Renal cortex interstitium (tissue), 11 donors: Measurements from ENCODE around the gene TYK2. TPM values are rescaled to one million over a fixed set of nuclear protein-coding genes. Genes with fewer than 3 reads are reported as not detected.
"Not testable (repeated sequence)": the region's sequence is repeated elsewhere in the genome, so short reads cannot be mapped to it uniquely, and the experiment has no call there.

Source experiments
- DNase-seq, 11 donors: peaks; one replicate each; pipeline ENCODE4 v3.0.0-alpha.2; 2013; ENCODE audit warnings: low read depth in 9 of 11, low spot score in 4 of 11; ENCODE audit errors: extremely low read depth in 1 of 11
- polyA plus RNA-seq, 3 donors: library from polyadenylated mRNA; unstranded; fragments of 120-200 nt; gene quantifications; one replicate each; pipeline ENCODE4 v1.2.1, GENCODE V29; 2013; ENCODE audit not compliant: insufficient read length in 3 of 3

TYK2 gene
- polyA plus RNA-seq, 3 donors, result 101 to 151 (median 123) TPM

DNA sequence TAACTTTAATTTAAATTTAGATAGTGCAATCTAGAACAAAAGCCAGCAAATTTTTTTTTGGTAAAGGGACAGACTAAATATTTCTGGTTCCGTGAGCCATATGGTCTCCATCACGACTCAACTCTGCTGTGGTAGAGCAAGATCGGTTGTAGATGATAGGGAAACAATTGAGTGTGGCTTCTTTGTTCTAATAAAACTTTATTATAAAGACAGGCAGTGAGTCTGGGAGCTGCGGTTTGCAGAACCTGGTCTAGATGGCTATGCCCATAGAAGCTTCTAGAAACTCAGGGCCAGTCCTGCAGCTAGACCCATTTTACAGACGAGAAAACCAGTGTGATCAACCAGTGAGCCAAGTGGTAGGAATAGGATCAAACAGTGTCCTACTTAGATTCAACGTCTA lies 11.7 kb upstream of the TYK2 start:
- no peak for DNase-seq

DNA sequence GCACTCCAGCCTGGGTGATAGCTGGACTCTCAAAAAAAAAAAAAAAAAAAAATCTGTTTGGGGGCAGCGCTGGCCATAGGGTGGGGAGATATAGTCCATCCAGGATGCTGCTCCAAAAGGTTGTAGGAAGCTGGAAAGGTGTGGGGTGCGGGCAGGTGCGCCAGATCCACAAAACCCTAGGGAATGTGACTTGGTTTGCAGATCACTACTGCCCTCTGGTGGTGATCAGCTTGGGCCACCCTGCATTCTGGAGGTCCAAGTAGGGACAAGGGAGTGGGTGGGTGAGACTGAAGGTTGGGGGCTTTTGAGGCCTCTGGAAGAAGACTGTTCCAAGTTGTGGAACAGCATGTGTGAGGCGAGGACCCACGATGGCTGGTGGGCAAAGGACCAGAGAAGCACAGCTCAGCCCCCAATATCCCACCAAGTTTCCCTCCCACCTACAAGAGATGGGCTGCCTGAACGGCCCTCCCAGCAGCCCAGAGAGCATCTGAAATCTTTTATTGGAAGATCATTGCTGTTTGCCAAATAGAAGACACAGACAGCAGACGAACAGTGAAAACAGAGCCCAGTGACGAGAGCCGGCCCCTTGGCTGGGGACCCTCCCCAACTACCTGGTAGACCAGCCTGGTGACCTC lies 10.4 kb upstream of the TYK2 start:
- DNase-seq, result peak in 7 of 11 donors; percentile 38 to 63 (median 51)

DNA sequence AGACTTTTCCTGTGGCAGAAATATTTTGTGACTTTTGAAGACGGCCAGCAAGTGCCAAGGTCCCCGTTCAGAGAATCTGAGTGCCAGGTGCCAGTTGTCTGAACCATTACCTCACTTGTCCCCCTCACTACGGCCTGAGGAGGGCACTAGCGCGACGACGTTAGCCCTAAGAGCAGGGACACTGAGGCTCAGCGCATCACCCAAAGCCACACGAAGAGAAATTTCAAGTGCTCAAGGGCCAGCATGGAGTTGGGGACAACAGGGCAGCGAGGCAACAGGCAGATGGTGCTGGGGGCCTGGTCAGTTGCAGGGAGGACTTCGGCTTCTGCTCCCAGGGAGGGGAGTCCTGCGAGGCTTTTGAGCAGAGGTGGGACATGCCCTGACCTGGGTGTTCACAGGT lies 9.5 kb upstream of the TYK2 start:
- no peak for DNase-seq

DNA sequence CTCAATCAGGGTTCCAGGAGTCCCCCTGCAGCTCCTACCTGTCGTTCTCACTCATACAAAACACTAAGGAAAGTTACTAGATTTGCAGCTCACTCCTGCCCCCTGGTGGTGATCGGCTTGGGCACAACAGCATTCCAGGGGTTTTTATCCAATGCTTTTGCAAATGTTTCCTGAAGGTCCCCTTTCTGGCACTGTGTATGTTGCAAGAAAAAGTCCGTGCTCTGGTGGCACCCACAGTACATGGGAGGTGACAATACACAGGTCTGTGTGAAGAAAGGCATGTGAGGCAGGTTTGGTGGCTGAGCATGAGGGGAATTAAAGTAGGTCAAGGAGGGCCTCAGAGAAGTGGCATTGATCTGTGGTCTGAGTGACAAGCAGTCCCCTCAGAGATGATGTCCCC lies 8.6 kb upstream of the TYK2 start:
- peak; percentile 63 to 87 (median 75) for DNase-seq

DNA sequence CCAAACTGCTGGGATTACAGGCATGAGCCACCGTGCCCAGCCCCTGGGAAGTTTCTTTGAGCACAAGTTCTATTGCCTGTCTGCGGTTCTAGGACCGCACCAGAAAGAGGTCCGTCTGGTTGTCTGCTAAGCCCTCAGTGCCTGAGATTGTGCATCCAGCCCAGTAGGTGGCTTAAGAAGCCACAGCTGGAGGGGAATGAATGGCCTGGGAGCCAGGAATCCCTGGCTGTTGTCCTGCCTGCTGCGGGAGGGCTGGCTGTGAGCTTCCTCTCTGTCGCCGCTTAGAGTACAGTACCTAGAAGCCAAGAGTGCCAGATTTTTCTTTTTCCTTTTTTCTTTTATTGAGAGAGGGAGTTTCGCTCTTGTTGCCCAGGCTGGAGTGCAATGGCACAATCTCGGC lies 4.2 kb upstream of the TYK2 start:
- no peak for DNase-seq

DNA sequence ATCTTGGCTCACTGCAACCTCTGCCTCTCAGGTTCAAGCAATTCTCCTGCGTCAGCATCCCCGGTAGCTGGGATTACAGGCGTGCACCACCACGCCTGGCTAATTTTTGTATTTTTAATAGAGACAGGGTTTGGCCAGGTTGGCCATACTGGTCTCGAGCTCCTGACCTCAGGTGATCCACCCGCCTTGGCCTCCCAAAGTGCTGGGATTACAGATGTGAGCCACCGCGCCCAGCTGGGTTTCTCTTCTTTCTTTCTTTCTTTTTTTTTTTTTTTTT lies 2.8 kb upstream of the TYK2 start:
- not testable (repeated sequence) for DNase-seq

DNA sequence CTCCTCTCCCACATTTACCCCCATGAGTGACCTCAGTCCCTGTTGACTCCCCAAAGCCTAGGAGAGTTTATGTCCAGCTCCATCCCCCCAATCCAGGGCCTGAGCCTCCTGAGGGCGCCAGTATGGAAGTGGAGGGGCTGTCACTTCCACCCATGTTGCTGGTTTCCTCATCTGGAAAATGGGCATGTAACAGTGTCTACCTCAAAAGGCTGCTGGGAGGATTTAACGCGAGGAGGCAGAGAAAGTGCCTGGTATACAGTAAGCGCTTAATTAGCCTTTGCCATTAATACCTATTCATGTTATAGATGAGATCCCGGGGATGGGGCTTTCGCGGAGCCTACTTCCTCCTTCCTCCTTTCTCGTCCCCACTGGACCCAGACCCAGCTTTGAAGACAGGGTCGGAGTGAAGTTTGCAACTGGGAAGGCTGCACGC lies 476 bp downstream of the TYK2 start:
- no peak for DNase-seq

DNA sequence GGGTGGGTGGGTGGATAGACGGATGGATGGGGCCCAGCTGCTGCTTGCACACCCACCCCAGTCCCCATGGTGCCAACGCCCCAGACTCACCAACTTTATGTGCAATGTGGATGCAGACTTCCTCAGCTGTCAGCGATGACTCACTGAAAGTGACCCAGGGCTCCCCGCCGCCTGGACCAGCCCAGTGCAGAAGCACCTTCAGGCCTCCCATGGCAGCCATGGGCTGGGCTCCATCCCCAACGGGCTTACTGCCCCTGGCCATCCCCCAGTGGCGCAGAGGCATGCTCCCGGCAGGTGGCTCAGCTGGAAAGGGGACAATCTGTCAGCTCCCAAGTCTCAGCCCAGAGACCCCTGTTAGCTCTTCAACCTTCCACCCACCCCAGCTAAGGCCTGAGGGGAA lies 2.2 kb downstream of the TYK2 start:
- no peak for DNase-seq

DNA sequence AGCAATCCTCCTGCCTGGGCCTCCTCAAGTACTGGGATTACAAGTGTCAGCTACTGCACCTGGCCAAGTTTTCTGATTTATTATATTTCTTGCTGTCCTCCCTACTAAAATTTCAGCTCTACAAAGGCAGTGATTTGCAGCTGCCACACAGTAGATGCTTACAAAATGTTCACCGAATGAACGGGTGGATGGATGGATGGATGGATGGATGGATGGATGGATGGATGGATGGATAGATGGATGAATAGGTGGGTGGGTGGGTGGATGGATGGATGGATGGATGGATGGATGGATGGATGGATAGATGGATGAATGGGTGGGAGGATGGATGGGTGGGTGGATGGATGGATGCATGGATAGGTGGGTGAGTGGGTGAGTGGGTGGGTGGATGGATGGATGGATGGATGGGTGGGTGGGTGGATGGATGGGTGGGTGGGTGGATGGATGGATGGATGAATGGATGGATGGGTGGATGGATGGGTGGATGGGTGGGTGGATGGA lies 3.2 kb downstream of the TYK2 start:
- DNase-seq, result not testable (repeated sequence)

DNA sequence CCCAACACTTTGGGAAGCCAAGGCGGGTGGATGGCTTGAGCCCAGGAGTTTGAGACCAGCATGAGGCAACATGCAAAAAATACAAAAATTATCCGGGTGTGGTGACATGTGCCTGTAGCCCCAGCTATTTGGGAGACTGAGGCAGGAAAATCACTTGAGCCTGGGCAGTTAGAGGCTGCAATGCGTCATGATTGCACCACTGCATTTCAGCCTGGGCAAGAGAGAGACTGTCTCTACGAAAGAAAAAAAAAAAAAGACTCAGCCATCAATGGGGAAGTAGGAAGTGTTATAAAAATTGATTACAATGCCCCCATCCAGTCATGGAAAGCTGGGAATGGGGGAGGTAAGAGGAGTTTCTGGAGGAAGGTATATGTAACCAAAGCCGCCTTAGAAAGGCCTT lies 5.4 kb downstream of the TYK2 start:
- no peak for DNase-seq

DNA sequence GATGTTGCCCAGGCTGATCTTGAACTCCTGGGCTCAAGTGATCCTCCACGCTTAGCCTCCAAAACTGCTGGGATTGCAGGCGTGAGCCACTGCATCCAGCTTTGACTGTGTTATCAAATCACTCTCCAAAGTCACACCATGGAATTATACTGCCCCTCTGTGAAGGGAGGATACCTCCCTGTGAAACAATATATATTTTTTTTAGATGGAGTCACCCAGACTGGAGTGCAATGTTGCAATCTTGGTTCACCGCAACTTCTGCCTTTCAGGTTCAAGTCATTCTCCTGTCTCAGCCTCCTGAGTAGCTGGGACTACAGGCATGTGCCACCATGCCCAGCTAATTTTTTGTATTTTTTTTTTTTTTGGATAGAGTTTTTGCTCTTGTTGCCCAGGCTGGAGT lies 7.7 kb downstream of the TYK2 start:
- DNase-seq, result no peak

DNA sequence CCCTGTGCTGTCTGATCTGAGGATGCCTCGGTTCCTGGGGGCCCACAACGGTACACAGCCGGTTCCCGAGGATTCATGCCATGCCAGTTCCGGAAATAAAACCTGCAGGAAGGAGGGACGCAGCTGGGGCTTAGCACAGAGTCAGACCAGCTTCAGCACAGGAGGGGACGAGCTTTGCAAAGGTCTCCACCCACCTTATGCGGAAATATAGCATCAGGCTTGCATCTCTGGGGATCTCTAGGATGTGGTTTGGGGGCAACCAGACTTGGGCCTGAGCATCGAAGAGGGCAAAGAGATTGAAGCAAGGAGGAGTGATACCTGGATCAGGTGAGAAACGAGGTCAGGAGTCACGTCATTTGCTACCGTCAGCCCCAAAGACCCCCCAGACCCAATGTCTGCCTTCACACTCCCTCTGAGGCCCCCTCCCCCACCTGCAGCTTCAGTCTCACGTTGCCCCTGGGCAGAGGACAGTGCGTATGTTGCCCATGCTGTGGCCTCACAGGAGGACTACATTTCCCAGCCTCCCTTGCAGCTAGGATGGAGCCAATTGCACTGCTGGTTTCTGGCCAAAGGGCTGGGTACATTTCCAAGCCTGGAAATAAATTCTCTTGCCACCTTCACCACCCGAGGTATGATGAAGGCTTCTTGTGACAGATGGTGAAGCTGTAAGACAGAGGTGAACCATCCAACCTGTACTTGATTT lies 12.1 kb downstream of the TYK2 start:
- DNase-seq, result no peak

DNA sequence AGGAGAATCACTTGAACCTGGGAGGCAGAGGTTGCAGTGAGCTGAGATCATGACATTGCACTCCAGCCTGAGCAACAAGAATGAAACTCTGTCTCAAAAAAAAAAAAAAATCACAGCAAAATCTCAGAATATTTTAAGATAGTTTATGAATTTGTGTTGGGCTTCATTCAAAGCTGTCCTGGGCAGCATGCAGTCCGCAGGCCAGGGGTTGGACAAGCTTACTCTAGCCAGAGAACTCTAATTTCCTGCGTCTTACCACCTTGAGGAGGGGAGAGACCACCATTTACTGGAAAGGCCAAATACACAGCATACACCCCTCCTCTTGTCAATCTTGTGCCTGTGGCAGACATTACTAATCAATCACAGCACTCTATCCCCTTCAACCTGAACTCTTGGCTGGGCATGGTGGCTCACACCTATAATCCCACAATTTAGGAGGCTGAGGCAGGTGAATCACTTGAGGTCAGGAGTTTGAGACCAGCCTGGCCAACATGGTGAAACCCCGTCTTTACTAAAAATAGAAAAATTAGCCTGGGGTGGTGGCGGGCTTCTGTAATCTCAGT lies 13.3 kb downstream of the TYK2 start:
- DNase-seq, result not testable (repeated sequence)

DNA sequence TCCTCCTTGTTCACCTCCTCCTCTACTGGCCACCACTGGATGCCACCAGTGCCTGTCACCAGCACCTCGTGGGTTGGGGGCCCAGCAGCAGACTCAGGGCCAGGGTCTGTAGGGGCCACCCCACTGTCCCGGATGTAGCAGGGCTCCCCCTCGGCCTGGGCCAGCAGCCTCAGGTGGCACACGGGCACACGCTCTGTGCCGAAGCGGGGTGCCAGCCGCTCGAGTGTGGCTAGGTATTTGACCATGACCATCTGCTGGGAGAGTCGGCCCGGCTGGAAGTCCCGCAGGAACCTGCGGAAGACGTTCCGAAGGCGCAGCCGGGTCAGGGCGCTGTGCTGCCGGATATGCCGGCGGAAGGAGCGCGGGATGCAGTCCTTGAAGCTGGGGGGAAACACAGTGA lies 14.9 kb downstream of the TYK2 start:
- DNase-seq, result no peak

DNA sequence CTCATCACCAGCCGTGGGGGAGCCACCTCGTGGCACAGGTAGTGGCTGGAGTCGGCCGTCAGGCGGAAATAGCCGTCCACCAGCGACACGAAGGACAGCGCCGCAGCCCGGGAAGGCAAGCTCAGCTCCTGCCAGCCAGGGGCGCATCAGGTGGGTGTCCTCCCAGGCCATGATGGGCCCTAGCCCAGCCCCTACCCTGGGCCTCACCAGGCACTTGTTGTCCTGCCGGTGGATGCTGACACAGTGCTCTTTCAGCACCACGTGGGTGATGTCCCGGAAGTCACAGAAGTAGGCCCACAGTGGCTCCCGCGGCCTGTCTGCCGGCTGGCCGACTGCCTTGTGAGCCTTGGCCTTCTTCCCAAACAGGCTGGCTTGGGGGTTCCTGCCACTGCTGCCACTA lies 15.7 kb downstream of the TYK2 start:
- DNase-seq, result no peak

DNA sequence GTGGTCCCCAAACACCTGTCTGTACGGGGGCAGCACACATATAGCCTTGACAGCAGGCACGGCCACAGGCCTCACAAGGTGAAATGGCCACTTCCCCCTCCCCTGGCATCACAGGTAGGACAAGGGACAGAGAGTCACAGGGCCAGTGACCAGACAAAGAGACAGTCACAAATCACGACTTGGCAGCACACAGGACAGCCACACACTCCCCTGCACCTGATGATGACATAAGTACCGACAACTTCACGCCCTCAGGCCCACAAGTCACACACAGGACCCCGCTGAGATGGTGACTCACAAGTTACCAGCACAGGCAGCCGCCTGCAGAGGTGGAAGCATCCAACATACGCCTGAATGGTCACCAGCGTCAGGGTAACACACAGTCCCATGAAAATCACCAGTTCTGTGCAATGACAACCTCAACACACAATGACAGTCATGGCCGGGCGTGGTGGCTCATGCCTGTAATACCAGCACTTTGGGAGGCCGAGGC lies 16.5 kb downstream of the TYK2 start:
- no peak for DNase-seq

DNA sequence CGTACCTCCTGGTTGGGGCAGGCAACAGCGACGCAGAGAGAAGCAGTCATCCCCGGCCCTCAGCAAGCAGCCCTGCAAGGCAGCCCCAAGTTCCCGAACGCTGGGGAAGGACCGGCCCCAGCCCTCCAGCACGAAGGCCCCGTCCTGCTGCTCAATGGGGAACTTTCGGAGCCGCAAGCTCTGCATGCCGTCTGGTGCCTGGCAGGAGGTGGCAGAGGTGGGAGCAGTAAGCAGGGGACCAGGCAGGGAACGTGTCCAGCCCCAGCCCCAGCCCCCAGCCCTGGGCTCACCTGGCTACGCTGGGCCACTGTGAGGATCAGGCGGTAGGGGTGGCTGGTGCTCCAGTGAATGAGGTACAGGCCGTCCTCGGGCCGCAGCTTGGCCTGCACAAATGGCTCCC lies 18.1 kb downstream of the TYK2 start:
- DNase-seq, result no peak

DNA sequence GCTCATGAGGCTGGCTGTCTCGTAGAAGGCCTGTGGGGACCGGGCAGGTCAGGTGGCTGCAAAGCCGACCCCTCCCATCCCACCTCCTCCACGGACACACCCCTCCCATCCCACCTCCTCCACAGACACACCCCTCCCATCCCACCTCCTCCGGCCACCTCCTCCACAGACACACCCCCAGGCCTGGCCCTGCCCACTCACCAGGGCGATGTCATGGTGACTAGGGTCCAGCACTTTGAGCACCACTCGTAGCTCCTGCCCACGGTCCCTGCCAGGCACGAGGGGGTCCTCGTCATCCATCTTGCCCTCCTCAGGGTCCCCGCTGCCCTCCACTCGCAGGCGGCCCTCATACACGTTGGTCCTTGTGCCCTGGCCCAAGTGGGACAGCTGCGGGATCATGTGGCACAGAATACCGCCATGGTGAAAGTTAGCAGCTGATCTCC lies 18.8 kb downstream of the TYK2 start:
- no peak for DNase-seq

DNA sequence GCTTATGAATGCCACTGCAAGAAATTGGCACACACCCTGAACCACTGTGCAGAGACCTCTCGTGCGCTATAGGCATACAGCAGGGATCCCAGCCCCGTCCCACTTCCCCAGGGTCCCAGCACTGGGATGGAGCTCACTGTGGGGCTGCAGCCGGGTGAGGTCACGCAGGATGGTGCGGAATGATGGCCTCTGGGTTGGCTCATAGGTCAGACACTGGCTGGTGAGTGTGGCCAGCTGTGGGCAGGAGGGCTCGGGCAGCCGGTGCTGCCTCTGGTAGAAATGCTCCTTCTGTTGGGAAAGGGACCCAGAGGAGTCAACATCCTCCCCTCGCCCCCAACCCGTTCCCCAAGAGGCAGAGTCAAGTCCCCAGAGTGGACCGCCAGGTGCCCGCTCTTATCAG lies 23.9 kb downstream of the TYK2 start:
- DNase-seq, result no peak

DNA sequence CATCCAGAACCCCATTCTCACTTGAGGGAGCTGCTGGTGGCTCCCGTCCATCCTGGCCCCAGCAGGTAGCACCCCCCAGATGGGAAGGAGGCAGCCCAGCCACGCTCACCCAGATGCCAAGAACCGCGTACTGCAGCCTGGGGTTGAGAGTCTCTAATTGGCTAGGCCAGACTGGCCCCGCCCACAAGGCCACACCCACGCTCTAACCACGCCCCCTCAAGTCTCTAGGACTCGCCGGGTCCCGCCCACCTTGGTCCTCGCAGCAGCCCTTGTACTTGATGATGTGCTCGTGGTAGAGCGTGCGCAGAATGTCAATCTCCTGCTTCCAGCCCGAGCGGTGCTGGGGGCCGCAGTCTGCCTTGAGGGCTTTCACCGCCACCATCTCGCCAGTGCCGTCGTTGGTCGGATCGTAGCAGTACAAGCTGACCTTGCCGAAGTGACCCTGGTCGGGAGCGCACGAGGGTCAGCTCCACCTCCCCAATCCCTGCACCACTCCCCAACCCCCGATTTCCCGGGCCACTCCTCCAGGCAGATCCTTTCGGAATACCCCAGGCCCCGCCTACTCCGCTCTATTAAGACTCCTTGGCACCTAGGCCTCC lies 26.5 kb downstream of the TYK2 start:
- peak in 3 of 11 donors; percentile 41 to 65 (median 56) for DNase-seq
